Kidney (tissue), 14 donors: ENCODE measurements around the gene COL10A1. TPM values are rescaled to one million over a fixed set of nuclear protein-coding genes. Genes with fewer than 3 reads are reported as not detected.

ENCODE experiments used
- DNase-seq, 5 donors: peaks; one replicate each; pipeline ENCODE4 v3.0.0-alpha.2; 2013 to 2020
- FAIRE-seq: peaks from 2 replicates; lab custom pipeline; 2012; peaks lifted over from hg19 to GRCh38; lab: Jason Lieb, UNC
- H3K27ac ChIP-seq, 2 donors: one replicate each; pipeline ENCODE4 v1.7.0; 2013; ENCODE audit warnings: low read depth in 2 of 2, low read length in 2 of 2, inconsistent platforms in 1 of 2
- H3K27me3 ChIP-seq: one replicate; pipeline ENCODE4 v1.7.1; 2013; ENCODE audit warnings: low read length, inconsistent platforms; ENCODE audit not compliant: control insufficient read depth, insufficient read depth
- H3K36me3 ChIP-seq, 3 donors: one replicate each; pipeline versions ENCODE4 v1.7.0 to v1.7.1; 2013; ENCODE audit warnings: low read length in 3 of 3, control low read depth in 1 of 3, inconsistent platforms in 1 of 3; ENCODE audit not compliant: insufficient read depth in 3 of 3, control insufficient read depth in 2 of 3
- H3K4me1 ChIP-seq, 3 donors: one replicate each; pipeline versions ENCODE4 v1.7.0 to v1.7.1; 2013; ENCODE audit warnings: low read length in 3 of 3, inconsistent platforms in 1 of 3, low read depth in 1 of 3; ENCODE audit not compliant: control insufficient read depth in 2 of 3, insufficient read depth in 2 of 3
- H3K4me3 ChIP-seq, 3 donors: one replicate each; pipeline versions ENCODE4 v1.7.0 to v1.8.1; 2013; ENCODE audit warnings: low read length in 3 of 3, control low read depth in 1 of 3, inconsistent platforms in 1 of 3
- H3K9ac ChIP-seq, 3 donors: one replicate each; pipeline versions ENCODE4 v1.7.0 to v1.7.1; 2013; ENCODE audit warnings: low read length in 3 of 3, control low read depth in 1 of 3, inconsistent platforms in 1 of 3
- H3K9me3 ChIP-seq, 3 donors: one replicate each; pipeline versions ENCODE4 v1.7.0 to v1.7.1; 2013; ENCODE audit warnings: low read length in 3 of 3, control low read depth in 1 of 3, inconsistent platforms in 1 of 3; ENCODE audit not compliant: control insufficient read depth in 2 of 3, insufficient read depth in 1 of 3
- CTCF ChIP-seq: IDR thresholded peaks from 3 replicates; pipeline ENCODE4 v1.5.1; 2012; ENCODE audit warnings: mild to moderate bottlenecking, moderate library complexity, borderline replicate concordance; ENCODE audit not compliant: insufficient read depth; ENCODE audit errors: extremely low read depth
- intact Hi-C: fragments of 100-400 bp; cut with DNase I; formaldehyde crosslinking; loops from one replicate; pipeline ENCODE4 v1.11.1; 2022
- polyA plus RNA-seq: library from polyadenylated mRNA; stranded (reverse); fragments of 350-450 nt; fragmentation: Illumina TruSeq; extraction: RNeasy Lipid Tissue Mini Kit (QIAGEN cat#74804); gene quantifications from one replicate; pipeline ENCODE4 v1.2.3, GENCODE V29; 2014; ENCODE audit warnings: low read depth, low replicate concordance; ENCODE audit not compliant: insufficient read depth
- total RNA-seq: library from RNA; stranded (reverse); fragmentation: NEBNext Ultra II Directional; extraction: Animal tissue kit (Norgen Biotek cat#: 25700); gene quantifications from one replicate; pipeline ENCODE4 v1.2.1, GENCODE V29; 2021
- donor health status: control.
- donor health status: control.
- donor health status: control.
- donor health status: control.
- donor health status: control.
- donor health status: DM: yes; HTN: yes; CAD: no.
- donor health status: Normal renal cell carcinoma (clear cell type).

The COL10A1 gene
- total and polyA plus RNA-seq, 2 donors from 2014 or later, result 0.50 TPM; not detected in 1

DNA sequence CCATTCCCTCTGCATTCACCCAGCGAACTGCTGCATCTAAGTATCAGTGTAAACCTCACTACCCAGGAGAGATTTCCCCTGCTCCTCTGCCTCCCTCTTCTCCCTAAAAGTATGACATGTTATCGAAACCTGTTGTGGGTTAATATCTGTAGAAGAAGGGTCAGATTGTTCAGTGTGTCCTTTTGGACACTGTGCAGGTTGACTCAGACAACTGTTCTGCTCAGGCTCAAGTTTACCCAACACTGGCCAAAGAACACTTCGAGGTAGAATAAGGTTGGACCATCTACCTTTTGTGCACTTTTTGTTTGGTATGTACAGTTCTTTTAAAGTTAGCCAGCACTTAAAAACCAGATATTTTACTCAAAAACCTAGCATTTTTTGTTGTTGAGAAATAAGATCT lies 20.7 kb downstream of the COL10A1 start:
- Histone ChIP-seq H3K27me3 (no peaks in the 10 kb centered on the region), H3K27ac (peak overlapping the region; percentile 26 to 78), H3K4me3 (peak overlapping the region in 1 of 3 donors; percentile 7), H3K4me1 (peaks cover 0 to 34% (median 26%) of the 10 kb centered on the region in 3 donors), H3K36me3 (peaks cover 0 to 21% (median 7%) of the 10 kb centered on the region in 3 donors), H3K9me3 (no peaks in the 10 kb centered on the region), H3K9ac (peak overlapping the region in 1 of 3 donors; percentile 6)
- no peak for TF ChIP-seq CTCF
- intact Hi-C loops, result no loop called here
- FAIRE-seq, result no peak
- no peak for DNase-seq

DNA sequence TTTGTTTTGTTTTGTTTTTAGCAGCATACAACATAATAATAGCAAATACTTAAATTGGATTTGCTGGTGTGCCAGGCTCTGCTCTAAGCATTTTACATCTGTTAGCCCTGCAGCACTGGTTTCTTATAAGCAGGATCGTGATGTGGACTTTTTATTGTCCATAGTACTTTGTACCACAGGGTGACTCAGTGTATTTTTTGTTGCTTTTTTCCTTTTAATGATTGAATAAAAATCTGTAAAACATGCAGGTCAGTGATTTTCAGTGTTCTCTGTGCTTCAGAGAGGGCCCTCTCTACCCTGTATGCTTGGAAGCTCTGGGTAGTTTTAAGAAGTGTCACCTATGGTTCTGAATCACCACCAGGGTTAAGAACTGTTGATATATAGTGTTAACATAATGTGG lies 21.3 kb downstream of the COL10A1 start:
- intact Hi-C loops, result no loop called here
- no peak for DNase-seq
- no peak for FAIRE-seq
- Histone ChIP-seq H3K9ac (no peak overlapping the region), H3K36me3 (peaks cover 0 to 16% (median 5%) of the 10 kb centered on the region in 3 donors), H3K27ac (peak overlapping the region in 1 of 2 donors; percentile 26), H3K9me3 (no peaks in the 10 kb centered on the region), H3K4me1 (peaks cover 0 to 34% (median 26%) of the 10 kb centered on the region in 3 donors), H3K27me3 (no peaks in the 10 kb centered on the region), H3K4me3 (peak overlapping the region in 2 of 3 donors; percentile 7 to 24)
- no peak for TF ChIP-seq CTCF

- FAIRE-seq (no peak), DNase-seq (no peak)
- TF ChIP-seq CTCF, result no peak
- no peaks in the 10 kb centered on the region for H3K27me3 ChIP-seq
- no peaks in the 10 kb centered on the region for H3K9me3 ChIP-seq
- intact Hi-C loops, result no loop called here
- H3K36me3 ChIP-seq, result no peaks in the 10 kb centered on the region
- no peak overlapping the region for H3K27ac ChIP-seq
- no peak overlapping the region for H3K9ac ChIP-seq
- H3K4me1 ChIP-seq, result peaks cover 0 to 40% (median 33%) of the 10 kb centered on the region in 3 donors
- H3K4me3 ChIP-seq, result peak overlapping the region in 1 of 3 donors; percentile 94
Measured at GRCh38 chr6:116102873-116103272, 23.1 kb downstream of the COL10A1 start.

DNA sequence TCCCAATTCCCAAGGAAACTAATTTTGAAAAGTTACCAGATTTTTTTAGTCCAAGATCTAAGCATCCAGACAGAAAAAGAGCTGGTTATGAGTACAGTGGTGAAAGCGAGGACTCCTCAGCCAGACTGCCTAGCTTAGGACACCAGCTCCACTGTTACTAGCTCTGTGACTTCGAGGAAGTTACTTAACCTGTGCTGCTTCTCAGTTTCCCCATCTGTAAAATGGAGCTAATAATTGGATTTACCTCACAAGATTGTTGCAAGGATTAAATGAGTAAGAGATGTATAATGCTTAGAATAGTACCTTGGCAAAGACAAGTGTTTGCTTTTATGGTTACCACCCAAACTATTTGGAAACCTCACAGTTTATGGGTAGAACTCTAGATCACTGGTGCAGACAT lies 24.1 kb downstream of the COL10A1 start:
- intact Hi-C loops, result no loop called here
- Histone ChIP-seq H3K27me3 (no peaks in the 10 kb centered on the region), H3K9me3 (no peaks in the 10 kb centered on the region), H3K27ac (peak overlapping the region; percentile 95 to 98), H3K9ac (peak overlapping the region; percentile 0 to 83 (median 83)), H3K36me3 (no peaks in the 10 kb centered on the region), H3K4me1 (peaks cover 0 to 38% (median 33%) of the 10 kb centered on the region in 3 donors), H3K4me3 (peak overlapping the region; percentile 75 to 94 (median 82))
- TF ChIP-seq CTCF, result no peak
- DNase-seq (no peak), FAIRE-seq (no peak)
